WTC11 (cell line): ENCODE data around the gene ZBTB16.

Source experiments
- ARID4B ChIP-seq: sonication (generic); formaldehyde crosslinking; IDR thresholded peaks from 2 replicates; pipeline ENCODE4 v1.8.0; 2023; ENCODE audit warnings: missing genetic modification reagents, mild to moderate bottlenecking, borderline replicate concordance
- CREB1 ChIP-seq: sonication (generic); formaldehyde crosslinking; IDR thresholded peaks from 2 replicates; pipeline ENCODE4 v1.8.0; 2023; ENCODE audit warnings: mild to moderate bottlenecking, missing genetic modification reagents
- CTCF ChIP-seq: fragments of 200-600 bp; IDR thresholded peaks from 2 replicates; pipeline ENCODE4 v1.8.0; 2022; ENCODE audit warnings: antibody characterized with exemption
- NFATC4 ChIP-seq: fragments of 250-450 bp; sonication (Bioruptor Pico); IDR thresholded peaks from 2 replicates; pipeline ENCODE4 v1.9.0; 2021; ENCODE audit warnings: mild to moderate bottlenecking
- STAT6 ChIP-seq: sonication (generic); formaldehyde crosslinking; conservative IDR thresholded peaks from 2 replicates; pipeline ENCODE4 v1.8.1; 2023; ENCODE audit warnings: mild to moderate bottlenecking, low read depth, missing genetic modification reagents, moderate library complexity
- TEAD4 ChIP-seq: sonication (generic); formaldehyde crosslinking; IDR thresholded peaks from 2 replicates; pipeline ENCODE4 v1.8.0; 2022; ENCODE audit warnings: mild to moderate bottlenecking, missing genetic modification reagents
- TF ChIP-seq, protein P1 (sequence below): fragments of 250-450 bp; sonication (Bioruptor Pico); IDR thresholded peaks from 2 replicates; pipeline ENCODE4 v1.9.0; 2021; ENCODE audit warnings: moderate library complexity, mild to moderate bottlenecking, inconsistent platforms, borderline replicate concordance

GRCh38 chr11:114257621-114258558 lies 198.4 kb downstream of the ZBTB16 start:
- TF ChIP-seq STAT6 (CRISPR knock-in tag) (no peak), NFATC4 (CRISPR knock-in tag) (no peak), TEAD4 (CRISPR knock-in tag) (no peak), CTCF (no peak), CREB1 (no peak), ARID4B (CRISPR knock-in tag) (no peak)
- TF ChIP-seq, protein P1, sequence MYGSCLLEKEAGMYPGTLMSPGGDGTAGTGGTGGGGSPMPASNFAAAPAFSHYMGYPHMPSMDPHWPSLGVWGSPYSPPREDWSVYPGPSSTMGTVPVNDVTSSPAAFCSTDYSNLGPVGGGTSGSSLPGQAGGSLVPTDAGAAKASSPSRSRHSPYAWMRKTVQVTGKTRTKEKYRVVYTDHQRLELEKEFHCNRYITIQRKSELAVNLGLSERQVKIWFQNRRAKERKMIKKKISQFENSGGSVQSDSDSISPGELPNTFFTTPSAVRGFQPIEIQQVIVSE (CRISPR knock-in tag), result no peak
